HL-60/S4 treated with retinoic acid at 250 ng/mL for 4 days and 3 days (cell line): ENCODE results near the gene EEF1A2.

ENCODE experiments used
- in situ Hi-C: fragments of 300-500 bp; cut with MboI; formaldehyde crosslinking; loops from 2 replicates; pipeline ENCODE4 v1.7.0; 2022; ENCODE audit warnings: low sequenced_read_pairs

The EEF1A2 gene

GRCh38 chr20:63500902-63501817 lies 2.3 kb upstream of the EEF1A2 start:
- in situ Hi-C loops = no loop called here

GRCh38 chr20:63500151-63500901 lies 1.4 kb upstream of the EEF1A2 start:
- in situ Hi-C loops = no loop called here

- in situ Hi-C loops = no loop called here
Observed at GRCh38 chr20:63499338-63499969, 571 bp upstream of the EEF1A2 start.

- in situ Hi-C loops = no loop called here
Observed at GRCh38 chr20:63497946-63498935, 642 bp downstream of the EEF1A2 start.

GRCh38 chr20:63497138-63497945 lies 1.5 kb downstream of the EEF1A2 start:
- in situ Hi-C loops = no loop called here

GRCh38 chr20:63496596-63497120 lies 2.2 kb downstream of the EEF1A2 start:
- in situ Hi-C loops = no loop called here

GRCh38 chr20:63495741-63496595 lies 2.9 kb downstream of the EEF1A2 start:
- in situ Hi-C loops = no loop called here

- in situ Hi-C loops = no loop called here
Observed at GRCh38 chr20:63495167-63495720, 3.6 kb downstream of the EEF1A2 start.

- in situ Hi-C loops = no loop called here
Observed at GRCh38 chr20:63494420-63495166, 4.3 kb downstream of the EEF1A2 start.

- in situ Hi-C loops = no loop called here
Observed at GRCh38 chr20:63494084-63494419, 4.8 kb downstream of the EEF1A2 start.

- in situ Hi-C loops = no loop called here
Observed at GRCh38 chr20:63493563-63494020, 5.3 kb downstream of the EEF1A2 start.

- in situ Hi-C loops = no loop called here
Observed at GRCh38 chr20:63492982-63493381, 5.9 kb downstream of the EEF1A2 start.

- in situ Hi-C loops = no loop called here
Observed at GRCh38 chr20:63492518-63492917, 6.4 kb downstream of the EEF1A2 start.

GRCh38 chr20:63491635-63492230 lies 7.2 kb downstream of the EEF1A2 start:
- in situ Hi-C loops = no loop called here

GRCh38 chr20:63491078-63491477 lies 7.8 kb downstream of the EEF1A2 start:
- in situ Hi-C loops = no loop called here

- in situ Hi-C loops = no loop called here
Observed at GRCh38 chr20:63490416-63490815, 8.5 kb downstream of the EEF1A2 start.
